Stomach (tissue), 9 donors: ENCODE results near the gene FASTK. TPM values are rescaled to one million over a fixed set of nuclear protein-coding genes. Genes with fewer than 3 reads are reported as not detected.

Experiments used
- DNase-seq, 2 donors: peaks; one replicate each; pipeline versions ENCODE4 v3.0.0 to v3.0.0-alpha.2; 2013 to 2019
- H3K27ac ChIP-seq, 5 donors: fragments of 200-600 bp in 4 of 5; sonication (generic) in 4 of 5; one replicate each; pipeline ENCODE4 v1.5.1; 2013 to 2019; ENCODE audit warnings: mild to moderate bottlenecking in 1 of 5, moderate library complexity in 1 of 5
- H3K27me3 ChIP-seq, 3 donors: fragments of 200-600 bp; sonication (generic); one replicate each; pipeline ENCODE4 v1.5.1; 2017 to 2019; ENCODE audit warnings: mixed run types in 1 of 3
- H3K36me3 ChIP-seq, 4 donors: fragments of 200-600 bp; sonication (generic); 1 replicate in 3 of 4; 2 replicates in 1 of 4; pipeline ENCODE4 v1.5.1; 2016 to 2019
- H3K4me1 ChIP-seq, 4 donors: fragments of 200-600 bp; sonication (generic); one replicate each; pipeline ENCODE4 v1.5.1; 2016 to 2019
- H3K4me3 ChIP-seq, 4 donors: fragments of 200-600 bp; sonication (generic) in 3 of 4; one replicate each; pipeline ENCODE4 v1.5.1; 2016 to 2019; ENCODE audit warnings: mild to moderate bottlenecking in 1 of 4
- H3K9me3 ChIP-seq, 4 donors: fragments of 200-600 bp; sonication (generic); one replicate each; pipeline ENCODE4 v1.5.1; 2016 to 2019
- EP300 ChIP-seq: sonication (generic); formaldehyde crosslinking; IDR thresholded peaks from one replicate; pipeline ENCODE4 v1.6.1; 2017; ENCODE audit warnings: antibody characterized with exemption
- POLR2A ChIP-seq, 4 donors: fragments of 450-650 bp; IDR thresholded peaks; one replicate each; pipeline ENCODE4 v1.6.1; 2016; ENCODE audit warnings: antibody characterized with exemption in 4 of 4, control low read depth in 2 of 4, mild to moderate bottlenecking in 1 of 4, moderate library complexity in 1 of 4
- POLR2AphosphoS5 ChIP-seq, 3 donors: sonication (generic); formaldehyde crosslinking; IDR thresholded peaks; one replicate each; pipeline ENCODE4 v1.6.1; 2016; ENCODE audit warnings: antibody characterized with exemption in 3 of 3
- WGBS, 5 donors: extraction: QIAGEN DNeasy Blood & Tissue Kit in 3 of 5; methylation state at CpG; one replicate each; pipeline versions ENCODE4 v1.1.5 to v1.1.7; 2013 to 2018; 5-methylcytosine and 5-hydroxymethylcytosine counted together
- intact Hi-C: fragments of 100-400 bp; cut with DNase I; formaldehyde crosslinking; loops from one replicate; pipeline ENCODE4 v1.15.1; 2023; ENCODE audit warnings: low total_unique reads
- polyA plus RNA-seq, 3 donors: library from polyadenylated mRNA; stranded (reverse); fragments of 200-250 nt; gene quantifications; one replicate each; pipeline ENCODE4 v1.2.3, GENCODE V29; 2013
- total RNA-seq, 5 donors: library from RNA; depleted of rRNA; stranded (reverse); fragments of >200 nt; gene quantifications; one replicate each; pipeline versions ENCODE4 v1.1.0 to v1.2.3, GENCODE V29; 2014 to 2016
- TF ChIP-seq, protein P1 (sequence below), 7 experiments: fragments of 450-650 bp in 4 of 7; fragments of 200-600 bp in 3 of 7; sonication (generic) in 3 of 7; IDR thresholded peaks; one replicate each; pipeline ENCODE4 v1.5.1; 2016 to 2019; ENCODE audit warnings: antibody characterized with exemption in 7 of 7, control low read depth in 2 of 7, mild to moderate bottlenecking in 1 of 7
- donor health status: healthy with polysubstance abuse.
- donor health status: Bipolar disorder and iron deficiency.
- donor health status: healthy.

FASTK gene
- total and polyA plus RNA-seq, 8 donors = 40.0 to 415 (median 122) TPM

GRCh38 chr7:151125846-151126481 lies 45.4 kb upstream of the FASTK start:
- peaks cover 14 to 32% (median 24%) of the 10 kb centered on the region in 4 donors for H3K4me1 ChIP-seq
- DNase-seq = peak in 1 of 2 donors; percentile 69
- no peaks in the 10 kb centered on the region for H3K9me3 ChIP-seq
- TF ChIP-seq EP300 = no peak
- TF ChIP-seq, protein P1, sequence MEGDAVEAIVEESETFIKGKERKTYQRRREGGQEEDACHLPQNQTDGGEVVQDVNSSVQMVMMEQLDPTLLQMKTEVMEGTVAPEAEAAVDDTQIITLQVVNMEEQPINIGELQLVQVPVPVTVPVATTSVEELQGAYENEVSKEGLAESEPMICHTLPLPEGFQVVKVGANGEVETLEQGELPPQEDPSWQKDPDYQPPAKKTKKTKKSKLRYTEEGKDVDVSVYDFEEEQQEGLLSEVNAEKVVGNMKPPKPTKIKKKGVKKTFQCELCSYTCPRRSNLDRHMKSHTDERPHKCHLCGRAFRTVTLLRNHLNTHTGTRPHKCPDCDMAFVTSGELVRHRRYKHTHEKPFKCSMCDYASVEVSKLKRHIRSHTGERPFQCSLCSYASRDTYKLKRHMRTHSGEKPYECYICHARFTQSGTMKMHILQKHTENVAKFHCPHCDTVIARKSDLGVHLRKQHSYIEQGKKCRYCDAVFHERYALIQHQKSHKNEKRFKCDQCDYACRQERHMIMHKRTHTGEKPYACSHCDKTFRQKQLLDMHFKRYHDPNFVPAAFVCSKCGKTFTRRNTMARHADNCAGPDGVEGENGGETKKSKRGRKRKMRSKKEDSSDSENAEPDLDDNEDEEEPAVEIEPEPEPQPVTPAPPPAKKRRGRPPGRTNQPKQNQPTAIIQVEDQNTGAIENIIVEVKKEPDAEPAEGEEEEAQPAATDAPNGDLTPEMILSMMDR (IDR thresholded peaks at IDR 0.05) = no peak
- TF ChIP-seq POLR2A (IDR thresholded peaks at IDR 0.05) = no peak
- no peak for TF ChIP-seq POLR2AphosphoS5 (IDR thresholded peaks at IDR 0.05)
- H3K27me3 ChIP-seq = no peaks in the 10 kb centered on the region
- intact Hi-C loops = loop anchor here (5.0 kb wide), 1 partner anchor 41 kb away; the partner anchor contains the start of gene GBX1
- H3K4me3 ChIP-seq = peak overlapping the region; percentile 40 to 48 (median 44)
- peaks cover 45 to 90% (median 82%) of the 10 kb centered on the region in 4 donors for H3K36me3 ChIP-seq
- H3K27ac ChIP-seq = peak overlapping the region in 1 of 5 donors; percentile 13
- 10 to 34% (median 26%) methylated on average over 42 to 58 of the region's 58 CpGs for WGBS, 5 donors

DNA sequence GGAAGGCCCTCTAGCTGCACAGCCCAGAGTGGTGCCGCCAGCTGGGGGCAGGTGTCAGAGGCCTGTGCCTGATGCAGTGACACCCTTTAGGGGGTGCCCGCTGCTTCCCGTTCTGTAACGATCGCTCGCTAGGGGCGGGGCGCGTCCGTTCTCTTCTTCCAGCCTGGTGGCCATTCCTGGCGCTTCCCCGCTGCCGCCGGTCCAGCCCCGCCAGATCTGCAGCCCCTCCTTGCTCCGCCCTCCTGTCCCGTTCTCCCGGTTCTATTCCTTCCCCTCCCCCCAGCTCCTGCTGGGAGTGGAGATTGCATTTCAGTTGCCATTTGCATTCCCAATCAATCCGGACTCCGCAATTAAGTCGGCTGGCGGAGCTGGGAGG lies 44.8 kb upstream of the FASTK start:
- H3K36me3 ChIP-seq = peaks cover 47 to 90% (median 82%) of the 10 kb centered on the region in 4 donors
- H3K27ac ChIP-seq = peak overlapping the region in 1 of 5 donors; percentile 13
- H3K4me1 ChIP-seq = peaks cover 14 to 32% (median 24%) of the 10 kb centered on the region in 4 donors
- TF ChIP-seq, protein P1 (IDR thresholded peaks at IDR 0.05) = no peak
- no peak for TF ChIP-seq POLR2A (IDR thresholded peaks at IDR 0.05)
- no peak for TF ChIP-seq POLR2AphosphoS5 (IDR thresholded peaks at IDR 0.05)
- TF ChIP-seq EP300 = no peak
- WGBS, 5 donors = 11 to 36% (median 22%) methylated on average over 22 of the region's 22 CpGs
- no peaks in the 10 kb centered on the region for H3K9me3 ChIP-seq
- peak overlapping the region; percentile 40 to 48 (median 44) for H3K4me3 ChIP-seq
- no peaks in the 10 kb centered on the region for H3K27me3 ChIP-seq
- intact Hi-C loops = loop anchor here (5.0 kb wide), 1 partner anchor 42 kb away; the partner anchor contains the start of gene GBX1
- peak; percentile 45 to 75 for DNase-seq

GRCh38 chr7:151124899-151125399 lies 44.3 kb upstream of the FASTK start:
- no peaks in the 10 kb centered on the region for H3K27me3 ChIP-seq
- H3K27ac ChIP-seq = no peak overlapping the region
- 86 to 91% (median 90%) methylated on average over 13 to 14 of the region's 14 CpGs for WGBS, 5 donors
- H3K36me3 ChIP-seq = peaks cover 47 to 90% (median 82%) of the 10 kb centered on the region in 4 donors
- H3K4me1 ChIP-seq = peaks cover 14 to 32% (median 24%) of the 10 kb centered on the region in 4 donors
- TF ChIP-seq, protein P1 (IDR thresholded peaks at IDR 0.05) = no peak
- TF ChIP-seq POLR2AphosphoS5 (IDR thresholded peaks at IDR 0.05) = no peak
- TF ChIP-seq POLR2A (IDR thresholded peaks at IDR 0.05) = no peak
- no peak for TF ChIP-seq EP300
- H3K4me3 ChIP-seq = peak overlapping the region in 3 of 4 donors; percentile 40 to 48 (median 42)
- intact Hi-C loops = loop anchor here (5.0 kb wide), 1 partner anchor 42 kb away; the partner anchor contains the start of gene GBX1
- DNase-seq = no peak
- H3K9me3 ChIP-seq = no peaks in the 10 kb centered on the region

DNA sequence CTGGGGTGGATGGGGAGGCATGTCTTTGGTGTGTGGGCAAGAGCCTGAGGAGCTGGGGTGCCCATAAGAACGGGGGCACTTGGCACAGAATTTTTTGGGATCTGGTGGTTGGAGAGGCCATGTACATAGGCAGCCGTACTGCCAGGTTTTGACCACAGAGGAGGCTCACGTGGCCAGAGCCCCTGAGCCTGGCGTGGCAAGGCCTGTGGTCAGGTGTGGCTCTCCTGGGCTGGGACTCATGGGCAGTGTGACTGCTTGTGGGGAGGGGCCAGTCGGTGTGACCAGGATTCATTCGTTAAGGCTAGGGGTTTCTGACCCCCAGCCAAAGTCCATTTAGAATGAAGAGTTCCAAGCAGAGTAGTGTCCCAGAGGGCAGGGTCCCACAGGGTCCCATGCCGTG lies 43.9 kb upstream of the FASTK start:
- peaks cover 14 to 32% (median 24%) of the 10 kb centered on the region in 4 donors for H3K4me1 ChIP-seq
- intact Hi-C loops = no loop called here
- H3K27ac ChIP-seq = no peak overlapping the region
- no peak for TF ChIP-seq EP300
- TF ChIP-seq, protein P1 (IDR thresholded peaks at IDR 0.05) = no peak
- no peak overlapping the region for H3K4me3 ChIP-seq
- H3K27me3 ChIP-seq = no peaks in the 10 kb centered on the region
- DNase-seq = no peak
- H3K36me3 ChIP-seq = peaks cover 47 to 90% (median 82%) of the 10 kb centered on the region in 4 donors
- H3K9me3 ChIP-seq = no peaks in the 10 kb centered on the region
- WGBS, 5 donors = 86 to 89% (median 87%) methylated on average over 1 to 7 of the region's 7 CpGs
